Ramos (cell line): ENCODE data around the gene INPP5A.
"Not testable (repeated sequence)": the region's sequence is repeated elsewhere in the genome, so short reads cannot be mapped to it uniquely, and the experiment has no call there.

Experiments
- in situ Hi-C: fragments of 300-500 bp; cut with MboI; formaldehyde crosslinking; loops from one replicate; pipeline ENCODE4 v1.14.3; 2022; ENCODE audit warnings: low sequenced_read_pairs; ENCODE audit not compliant: unreplicated experiment

Gene INPP5A

DNA sequence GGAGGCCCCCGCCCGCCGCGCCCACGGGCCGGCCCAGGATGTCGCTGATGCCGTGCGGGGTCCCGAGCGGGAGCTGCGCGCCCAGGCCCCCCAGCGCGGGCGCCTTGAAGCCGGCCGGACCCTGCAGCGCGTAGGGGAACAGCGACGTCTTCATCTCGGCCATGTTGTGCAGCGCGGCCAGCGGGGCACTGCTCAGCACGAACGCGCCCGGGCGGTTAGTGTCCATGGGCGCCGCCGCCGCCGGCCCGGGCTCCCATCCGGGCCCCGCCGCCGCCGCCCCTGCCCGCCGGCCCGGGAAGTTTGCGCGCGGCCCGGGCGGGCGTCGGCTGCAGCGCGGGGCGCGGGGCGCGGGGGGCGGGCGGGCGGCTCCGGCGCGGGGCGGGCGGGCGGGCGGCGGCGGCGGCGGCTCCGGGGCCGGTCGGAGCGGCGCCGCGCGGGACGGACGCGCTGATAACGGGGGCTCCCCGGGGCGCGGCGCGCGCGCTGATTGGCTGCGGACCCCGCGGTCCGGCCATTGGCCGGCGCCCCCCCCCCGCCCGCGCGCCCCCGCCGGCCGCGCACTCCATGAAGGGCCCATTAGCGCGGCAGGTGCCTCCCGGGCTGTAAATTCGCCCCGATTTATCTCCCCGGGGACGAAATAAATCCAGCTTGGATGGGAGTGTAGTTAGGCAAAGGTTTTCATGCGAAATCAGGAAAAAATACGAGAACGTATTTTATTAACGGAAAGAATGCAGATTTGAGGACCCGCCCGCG, 248.3 kb downstream of the INPP5A start, which contains the start of gene NKX6-2:
Gene NKX6-2, minus strand, starts transcription at position 425 of the 753 bp plus-strand sequence. Its CDS starts 199 bp downstream, at position 226.
- in situ Hi-C loops: no loop called here

DNA sequence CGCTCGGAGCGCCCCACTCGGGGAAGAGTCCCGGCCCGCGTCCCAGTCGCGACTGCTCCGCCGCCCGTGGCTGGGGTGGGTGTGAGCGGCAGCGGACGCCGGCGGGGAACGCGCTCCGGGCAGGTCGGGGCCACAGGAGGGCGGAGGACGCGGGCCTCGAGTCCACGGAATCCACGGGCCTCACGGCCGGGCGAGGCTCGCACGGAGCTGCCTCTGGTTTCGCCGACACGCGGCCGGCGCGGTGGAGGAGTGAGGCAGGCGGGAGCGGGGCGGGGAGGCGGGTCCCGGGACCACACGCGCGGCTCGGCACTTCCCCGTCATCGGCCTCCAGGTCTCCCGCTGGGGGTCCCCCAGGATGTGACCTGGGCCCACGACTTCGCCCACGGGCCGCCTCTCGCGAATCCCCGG, 248.9 kb downstream of the INPP5A start:
- in situ Hi-C loops: no loop called here

DNA sequence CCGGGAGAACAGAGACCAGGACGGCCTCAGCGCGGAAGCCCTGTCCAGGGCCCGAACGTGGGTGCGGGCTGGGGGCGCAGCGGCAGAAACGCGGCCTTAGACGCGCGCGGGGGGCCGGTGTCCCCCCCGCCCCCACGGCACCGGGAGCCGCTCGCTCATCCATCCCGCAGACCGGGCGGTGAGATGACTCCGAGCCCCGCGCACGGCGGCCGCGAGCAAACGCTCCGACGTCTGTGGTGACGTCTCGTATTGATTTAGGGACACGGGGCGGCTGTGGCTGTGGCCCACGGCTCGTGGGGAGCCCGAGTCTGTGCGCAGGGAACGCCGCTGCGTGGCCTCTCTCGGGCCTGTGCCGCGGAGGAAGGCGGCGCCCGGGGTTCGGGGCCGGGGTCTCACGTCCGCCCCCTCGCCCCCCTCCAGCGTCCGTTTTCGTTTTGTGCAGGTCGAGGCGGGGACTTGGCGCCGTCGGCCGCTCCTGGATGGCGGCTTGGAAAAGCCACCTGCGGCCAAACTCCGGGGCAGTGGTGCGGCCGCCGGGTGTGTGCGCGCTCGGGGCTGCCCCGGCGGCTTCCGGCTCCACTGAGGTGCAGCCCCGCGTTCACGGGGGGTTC, 249.4 kb downstream of the INPP5A start:
- in situ Hi-C loops: no loop called here

DNA sequence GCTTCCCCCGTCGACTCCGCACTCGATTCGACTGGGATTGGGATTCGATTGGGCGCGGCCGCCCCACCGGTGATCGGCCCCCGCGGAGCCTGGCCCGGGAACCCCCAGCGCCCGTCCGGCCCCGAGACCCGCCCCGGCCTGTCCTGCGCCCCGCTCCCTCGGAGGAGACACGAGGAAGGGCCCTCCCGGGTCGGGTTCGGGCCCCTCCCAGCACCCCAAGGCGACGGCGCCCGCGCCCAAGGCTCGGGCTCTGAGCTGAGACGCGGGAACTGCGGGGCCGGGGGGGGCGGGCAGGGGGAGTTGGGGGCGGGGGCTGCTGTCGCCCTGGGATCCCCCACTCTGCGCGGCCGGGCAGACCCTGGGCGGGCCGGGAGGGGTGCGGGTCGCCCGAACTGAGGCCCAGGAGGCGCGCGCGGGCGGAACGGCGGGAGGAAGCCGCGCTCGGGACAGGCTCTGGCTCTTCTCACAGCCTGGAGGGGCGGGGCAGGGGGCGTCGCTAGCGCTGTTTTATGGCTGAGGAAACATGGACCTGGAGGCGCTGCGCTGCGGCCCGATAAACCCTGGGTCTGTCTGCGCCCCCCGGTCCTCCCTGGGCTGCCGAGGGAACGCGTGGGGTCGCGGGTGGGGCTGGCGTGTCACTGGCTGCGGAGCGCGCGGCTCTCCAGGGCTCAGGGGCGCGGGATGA, 250.1 kb downstream of the INPP5A start:
- in situ Hi-C loops: no loop called here

DNA sequence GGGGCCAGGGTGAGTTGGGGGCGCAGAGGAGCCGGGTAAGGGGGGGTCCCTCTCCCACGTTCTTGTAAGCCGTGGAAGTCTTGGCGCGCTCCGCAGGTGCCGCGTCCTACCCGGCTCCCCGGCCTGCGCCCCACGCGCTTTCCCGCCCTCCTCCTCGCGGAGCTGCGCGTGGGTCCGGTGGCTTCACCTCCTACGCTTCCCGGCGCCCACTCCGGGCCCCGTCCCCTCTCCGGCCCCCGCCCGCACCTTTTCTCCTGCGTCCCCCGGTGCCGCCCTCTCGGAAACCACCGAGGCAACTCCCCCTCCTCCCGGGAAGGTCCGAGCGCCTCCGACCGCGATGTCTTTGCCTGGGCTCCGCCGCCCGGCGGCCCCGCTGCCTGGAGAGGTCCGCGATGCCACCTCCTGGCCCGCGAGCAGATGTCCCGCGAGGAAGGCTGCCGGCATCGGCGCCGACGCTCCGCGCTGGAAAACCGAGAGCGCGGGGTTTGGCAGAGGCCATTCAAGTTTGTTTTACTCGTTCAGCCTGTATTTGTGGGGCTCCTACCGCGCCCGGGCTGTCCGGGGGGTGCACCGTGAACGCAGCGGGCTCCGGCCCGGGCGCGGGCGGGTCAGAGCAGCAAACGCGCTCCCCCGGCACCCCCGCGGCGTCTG, 250.7 kb downstream of the INPP5A start:
- in situ Hi-C loops: no loop called here

DNA sequence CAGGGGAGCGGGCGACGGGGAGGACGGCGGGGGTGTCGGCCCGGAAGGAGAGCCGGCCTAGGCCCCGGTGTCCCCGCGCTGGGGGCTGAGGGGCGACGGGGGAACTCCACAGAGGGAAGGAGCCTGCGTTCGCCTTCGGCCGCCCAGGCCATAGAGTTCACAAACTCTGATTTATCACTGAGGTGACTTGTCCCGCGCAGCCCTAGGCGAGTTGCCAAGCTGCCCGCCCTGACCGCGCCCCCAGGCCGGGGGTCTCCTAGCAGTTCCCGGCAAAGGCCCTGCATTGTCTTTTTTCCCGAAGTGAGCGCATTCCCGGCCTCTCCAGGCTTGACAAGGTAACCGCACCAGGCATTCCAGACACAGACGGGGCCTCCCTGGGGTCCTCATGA, 251.2 kb downstream of the INPP5A start:
- in situ Hi-C loops: no loop called here

DNA sequence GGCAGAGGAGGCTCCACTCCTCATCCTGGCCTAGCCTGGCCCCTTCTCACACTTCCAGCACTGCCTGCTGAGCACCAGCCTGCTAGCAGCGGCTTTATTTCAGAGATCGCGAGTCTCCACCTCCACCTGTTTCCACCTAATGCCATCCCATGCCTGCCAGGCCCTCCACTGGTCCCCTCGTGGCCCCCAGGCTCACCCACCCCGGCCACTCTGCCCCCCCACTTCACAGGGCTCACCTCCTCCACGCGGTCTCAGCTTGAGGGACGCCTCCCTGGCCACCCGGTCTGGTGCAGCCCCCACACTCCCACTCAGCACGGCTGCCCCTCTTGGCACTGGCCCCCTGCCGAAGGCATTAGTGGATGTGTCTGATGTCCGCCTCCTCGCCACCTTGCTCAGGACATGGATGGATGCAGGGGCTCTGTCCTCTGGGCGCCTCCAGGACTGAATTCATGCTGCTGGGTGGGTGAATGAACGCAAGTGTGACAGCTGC, 252.1 kb downstream of the INPP5A start:
- in situ Hi-C loops: no loop called here

DNA sequence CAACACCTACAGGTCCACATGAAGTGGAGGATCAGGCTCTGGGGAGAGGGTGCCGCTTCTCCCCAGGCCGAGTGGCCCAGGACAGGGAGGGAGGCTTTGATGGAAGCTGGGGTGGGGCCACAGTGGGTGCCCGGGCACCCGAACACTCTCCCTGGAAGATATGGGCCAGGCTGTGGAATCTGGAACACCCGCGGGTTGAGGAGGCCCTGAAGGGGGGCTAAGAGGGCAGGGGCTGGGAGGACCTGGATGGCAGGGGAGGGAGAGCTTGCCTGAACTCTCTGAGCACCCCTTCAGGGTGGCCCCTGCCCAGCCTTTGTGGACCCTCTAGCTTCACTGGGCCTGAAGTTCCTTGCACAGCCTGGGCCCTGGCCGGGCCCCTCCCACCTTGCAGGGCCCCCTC, 252.9 kb downstream of the INPP5A start:
- in situ Hi-C loops: no loop called here

DNA sequence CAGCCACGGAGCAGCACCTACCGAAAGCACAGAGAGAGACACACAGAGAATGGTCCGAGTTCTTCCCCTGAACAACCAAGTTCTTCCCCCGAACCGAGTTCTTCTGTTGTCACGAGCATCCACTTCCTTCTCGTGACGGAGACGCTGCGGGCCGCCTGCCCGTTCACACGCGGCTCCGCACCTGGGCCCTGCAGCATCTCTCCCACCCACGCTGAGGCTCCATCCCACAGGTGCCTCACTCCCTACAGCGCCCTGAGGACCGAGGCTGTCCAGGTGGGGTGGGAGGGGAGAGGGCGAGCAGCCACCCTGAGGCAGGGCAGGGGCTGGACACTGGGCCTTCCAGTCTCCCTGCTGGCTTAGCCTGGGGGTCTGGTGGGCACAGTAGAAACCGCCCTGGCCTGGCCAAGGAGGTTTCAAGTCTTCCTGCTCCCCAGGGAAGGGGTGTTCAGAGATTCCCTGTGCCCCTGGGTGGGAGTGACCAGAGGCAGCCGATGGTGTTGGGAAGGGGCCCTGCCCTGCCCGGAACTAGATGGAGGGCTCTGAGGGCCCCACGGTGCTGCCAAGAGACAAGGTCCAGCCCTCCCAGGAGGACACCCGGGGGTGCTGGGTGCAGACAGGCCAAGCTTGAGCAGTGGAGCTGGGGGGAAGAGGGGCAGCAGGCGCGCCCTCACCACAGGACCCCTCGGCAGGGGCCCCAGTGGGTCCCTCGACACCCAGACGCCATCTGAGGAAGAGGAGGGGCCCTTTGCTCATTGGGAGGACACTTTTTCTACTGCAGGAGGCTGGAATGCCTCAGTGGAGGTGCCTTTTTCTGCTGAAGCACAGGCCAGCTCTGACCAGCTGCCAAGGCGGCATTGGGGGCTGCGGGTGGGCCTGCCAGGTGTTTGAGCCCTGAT, 253.6 kb downstream of the INPP5A start:
- in situ Hi-C loops: no loop called here

DNA sequence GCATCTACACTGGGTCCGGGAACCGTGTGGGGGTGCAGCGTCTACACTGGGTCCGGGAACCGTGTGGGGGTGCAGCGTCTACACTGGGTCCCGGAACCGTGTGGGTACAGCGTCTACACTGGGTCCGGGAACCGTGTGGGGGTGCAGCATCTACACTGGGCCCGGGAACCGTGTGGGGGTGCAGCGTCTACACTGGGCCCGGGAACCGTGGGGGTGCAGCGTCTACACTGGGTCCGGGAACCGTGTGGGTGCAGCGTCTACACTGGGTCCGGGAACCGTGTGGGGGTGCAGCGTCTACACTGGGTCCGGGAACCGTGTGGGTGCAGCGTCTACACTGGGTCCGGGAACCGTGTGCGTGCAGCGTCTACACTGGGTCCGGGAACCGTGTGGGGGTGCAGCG, 254.5 kb downstream of the INPP5A start:
- in situ Hi-C loops: not testable (repeated sequence)

DNA sequence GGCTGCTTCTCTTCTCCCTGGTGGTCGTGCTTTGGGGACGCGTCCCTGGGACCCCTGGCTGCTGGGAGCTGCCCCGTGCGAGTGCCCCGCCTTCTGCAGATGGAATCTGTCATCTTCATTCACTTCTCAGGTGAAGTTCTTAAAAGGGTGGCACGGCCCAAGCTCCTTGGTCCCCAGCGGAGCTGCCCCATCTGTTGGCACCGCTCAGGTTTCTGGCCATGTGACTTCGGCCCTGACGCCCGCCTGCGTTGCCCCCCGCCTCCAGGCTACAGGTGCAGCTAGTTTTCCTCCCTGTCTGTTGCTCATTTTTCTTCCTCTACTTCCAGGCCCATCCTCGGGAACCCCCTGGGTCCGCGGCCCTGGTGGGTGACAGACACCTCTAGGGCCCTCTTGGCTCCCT, 255.2 kb downstream of the INPP5A start:
- in situ Hi-C loops: no loop called here

DNA sequence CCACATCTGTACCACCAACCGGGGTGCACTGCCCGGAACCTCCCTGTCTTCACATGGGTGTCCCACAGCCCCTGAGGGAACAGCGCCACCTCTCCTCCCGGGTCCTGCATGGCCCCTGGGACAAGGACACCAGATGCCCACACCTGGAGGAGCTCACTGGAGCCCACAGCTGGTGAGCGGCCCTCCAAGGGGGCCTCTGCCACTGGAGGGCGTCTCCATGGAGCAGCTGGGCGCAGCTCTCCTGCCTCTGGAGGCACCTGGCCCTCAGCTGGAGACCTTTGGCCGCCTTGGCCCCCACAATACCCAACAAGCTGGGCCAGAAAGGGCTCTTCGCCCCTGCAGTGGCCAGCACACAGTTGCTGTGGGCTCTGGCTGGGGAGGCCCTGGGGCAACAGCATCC, 255.6 kb downstream of the INPP5A start:
- in situ Hi-C loops: no loop called here

DNA sequence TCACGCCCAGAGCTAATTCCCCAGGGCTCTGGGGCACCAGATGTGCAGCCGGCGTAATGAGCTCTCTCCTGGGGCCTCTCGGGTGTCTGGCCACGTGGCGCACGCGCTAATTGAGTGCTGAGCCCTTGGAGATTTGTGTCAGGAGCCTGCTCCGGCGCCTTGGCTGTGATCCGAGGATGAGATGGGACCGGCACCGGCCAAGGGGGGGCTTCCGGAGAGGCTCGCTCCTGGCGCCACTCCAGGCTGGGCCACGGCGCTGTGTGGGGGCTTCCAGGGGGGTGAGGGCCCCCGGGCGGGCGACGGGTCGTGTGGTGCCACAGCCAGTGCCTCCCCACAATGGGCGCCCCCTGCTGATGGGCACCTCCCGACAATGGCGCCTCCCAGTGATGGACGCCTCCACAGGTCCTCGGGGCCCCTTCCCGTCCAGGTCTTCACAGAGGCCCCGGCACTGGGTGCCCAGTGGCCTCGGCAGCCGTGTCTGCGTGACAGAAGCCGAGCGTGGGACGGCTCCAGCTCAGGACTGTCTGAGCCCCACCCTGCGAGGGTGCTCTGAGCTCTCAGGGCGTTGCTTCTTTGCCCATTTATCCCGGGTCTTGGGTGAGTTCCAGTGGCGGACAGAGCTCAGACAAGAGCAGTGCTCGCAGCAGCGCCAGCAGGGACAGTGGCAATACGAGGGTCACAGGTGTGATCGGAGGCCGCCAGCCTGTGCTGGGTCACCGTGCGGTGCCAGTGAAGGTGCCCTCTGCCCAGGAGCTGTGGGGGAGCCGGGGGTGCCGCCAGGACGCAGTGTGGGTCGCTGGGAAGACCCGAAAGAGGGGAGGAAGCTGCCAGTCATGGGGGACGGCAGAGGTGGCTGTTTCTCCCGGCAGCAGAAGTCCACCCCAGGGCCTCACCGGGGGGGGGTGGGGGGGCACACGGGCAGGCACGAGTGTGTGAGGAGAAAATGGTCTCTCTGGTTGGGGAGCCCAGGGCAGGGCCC, 256.6 kb downstream of the INPP5A start:
- in situ Hi-C loops: no loop called here

DNA sequence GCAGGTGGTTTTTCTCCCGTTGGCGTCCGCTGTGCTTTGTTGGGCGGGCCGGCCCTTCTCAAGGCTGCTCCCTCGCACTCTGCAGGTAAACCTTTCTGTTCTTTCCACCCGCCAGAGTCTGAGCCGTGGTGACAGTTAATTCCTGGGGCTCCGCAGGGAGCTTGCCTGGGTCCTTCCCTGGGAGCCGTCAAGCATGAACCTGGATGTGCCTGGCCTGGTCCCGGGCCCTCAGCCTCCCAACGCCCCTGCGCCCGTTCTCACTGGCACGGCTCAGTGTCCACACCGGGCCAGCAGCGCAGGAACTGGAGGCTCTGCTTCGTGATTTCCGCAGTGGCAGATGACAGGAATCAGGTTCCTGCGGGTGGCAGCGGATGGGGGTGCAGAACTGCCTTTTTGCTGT, 259.3 kb downstream of the INPP5A start:
- in situ Hi-C loops: no loop called here

DNA sequence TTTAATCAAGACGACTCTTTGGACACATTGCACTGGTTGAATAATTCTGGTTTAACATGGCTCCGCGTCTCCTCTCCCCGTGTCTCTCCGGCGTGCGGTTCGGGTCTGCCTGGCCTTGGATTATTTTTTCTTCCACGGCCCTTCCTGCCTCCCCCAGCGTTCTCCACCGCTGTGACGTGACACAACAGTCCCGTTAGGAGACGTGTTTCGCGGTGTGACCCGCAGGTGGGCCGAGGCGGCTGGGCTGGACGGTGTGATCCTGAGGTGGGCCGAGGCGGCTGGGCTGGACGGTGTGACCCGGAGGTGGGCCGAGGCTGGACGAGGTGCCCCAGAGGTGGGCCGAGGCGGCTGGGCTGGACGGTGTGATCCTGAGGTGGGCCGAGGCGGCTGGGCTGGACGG, 260.4 kb downstream of the INPP5A start:
- in situ Hi-C loops: not testable (repeated sequence)

DNA sequence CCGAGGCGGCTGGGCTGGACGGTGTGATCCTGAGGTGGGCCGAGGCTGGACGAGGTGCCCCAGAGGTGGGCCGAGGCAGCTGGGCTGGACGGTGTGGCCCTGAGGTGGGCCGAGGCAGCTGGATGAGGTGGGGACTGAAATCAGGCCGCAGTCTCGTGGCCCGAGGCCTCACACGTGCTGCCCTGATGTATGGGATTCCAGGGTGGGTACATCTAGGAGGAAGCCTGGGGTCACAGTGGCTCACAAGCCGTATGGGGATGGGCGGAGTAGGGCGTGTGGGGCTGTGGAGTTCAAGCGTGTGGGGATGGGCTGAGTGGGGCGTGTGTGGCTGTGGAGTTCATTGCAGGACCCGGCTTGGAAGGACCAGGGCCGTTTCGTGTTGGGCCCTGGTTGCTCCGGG, 260.8 kb downstream of the INPP5A start:
- in situ Hi-C loops: no loop called here

DNA sequence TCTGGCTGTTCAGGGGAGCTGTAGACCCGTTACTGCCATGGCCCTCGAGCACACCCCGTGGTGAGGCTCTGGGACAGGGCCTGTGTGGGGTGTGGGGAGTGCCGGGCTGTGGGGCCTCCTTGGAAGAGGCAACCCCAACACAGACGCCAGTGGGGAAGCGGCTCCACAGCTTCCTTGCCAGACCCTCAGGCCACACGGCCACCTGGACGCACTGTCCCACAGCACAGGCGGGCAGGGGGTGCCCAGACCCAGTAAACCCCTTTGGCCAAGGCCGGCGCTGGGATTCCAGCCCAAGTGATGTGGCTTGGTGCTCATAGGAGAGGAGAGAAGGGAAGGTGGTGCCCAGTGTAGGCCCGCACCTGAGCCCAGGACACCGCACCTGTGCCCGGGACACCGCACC, 261.3 kb downstream of the INPP5A start:
- in situ Hi-C loops: no loop called here

DNA sequence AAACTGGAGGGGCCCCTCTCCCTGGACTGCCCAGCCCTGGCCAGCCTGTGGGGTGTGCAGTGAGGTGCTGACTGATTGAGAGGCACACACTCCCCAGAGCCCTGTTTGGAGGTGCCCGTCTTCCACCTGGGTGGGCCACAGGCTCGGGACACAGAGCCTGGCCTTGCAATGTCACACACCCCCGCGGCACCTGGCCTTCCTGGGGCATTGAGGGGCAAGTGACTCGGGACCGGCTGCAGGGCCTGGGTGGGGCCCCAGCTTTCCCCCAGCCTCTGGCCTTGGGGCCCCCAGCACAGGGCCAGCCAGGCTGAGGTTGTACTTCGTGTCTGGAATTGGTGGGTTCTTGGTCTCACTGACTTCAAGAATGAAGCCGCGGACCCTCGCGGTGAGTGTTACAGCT, 262.3 kb downstream of the INPP5A start:
- in situ Hi-C loops: no loop called here

DNA sequence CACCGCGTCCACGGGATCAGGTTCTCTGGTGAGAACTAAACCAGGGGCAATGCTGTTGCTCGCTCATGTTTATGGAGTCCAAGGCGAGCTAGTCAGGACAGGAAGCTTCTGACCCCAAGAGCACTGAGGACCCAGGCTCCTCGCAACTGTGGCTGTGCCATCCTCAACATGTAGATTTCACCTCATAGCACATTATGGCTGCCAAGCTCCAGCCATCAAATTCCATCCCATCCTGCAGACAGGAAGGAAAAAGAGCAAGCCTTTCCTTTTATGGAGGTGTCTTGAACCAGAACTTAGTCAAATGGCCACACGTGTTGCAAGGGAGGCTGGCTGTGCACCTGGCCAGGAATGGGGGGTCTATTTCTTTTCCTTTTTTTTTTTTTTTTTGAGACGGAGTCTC, 264.5 kb downstream of the INPP5A start:
- in situ Hi-C loops: no loop called here
